GM12872 (cell line): ENCODE results near the gene TRIM62.

Experiments used
- TF ChIP-seq, protein P1 (sequence below): IDR thresholded peaks from 3 replicates; pipeline ENCODE4 v1.5.1; 2011; ENCODE audit warnings: low read depth, mild to moderate bottlenecking, low read length, moderate library complexity; ENCODE audit not compliant: insufficient read depth

Gene TRIM62

DNA sequence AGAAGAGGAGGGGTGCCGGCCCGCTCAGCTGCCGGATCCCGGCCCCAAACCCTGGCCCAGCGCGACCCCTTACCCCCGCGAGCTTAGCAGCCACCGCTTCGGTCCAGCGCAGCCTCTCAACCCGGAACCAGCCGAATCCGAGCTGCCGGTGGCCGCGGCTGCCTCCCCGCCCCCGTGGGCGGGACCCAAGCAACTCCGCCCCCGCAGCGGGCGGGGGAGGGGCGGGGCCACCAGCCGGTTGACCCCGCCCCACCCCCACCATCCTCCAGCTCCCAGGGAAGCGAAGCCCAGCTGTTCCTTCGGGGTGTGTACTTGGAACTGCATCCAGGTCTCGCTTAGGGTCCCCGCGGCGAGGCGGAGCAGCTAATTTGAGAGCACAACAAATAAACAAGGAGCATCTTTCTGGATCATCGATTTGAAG lies at the start of gene TRIM62:
TSS of gene TRIM62 (minus strand) at position 123 of the 421 bp plus-strand sequence. CDS start 611 bp downstream, outside the sequence.
- TF ChIP-seq, protein P1, sequence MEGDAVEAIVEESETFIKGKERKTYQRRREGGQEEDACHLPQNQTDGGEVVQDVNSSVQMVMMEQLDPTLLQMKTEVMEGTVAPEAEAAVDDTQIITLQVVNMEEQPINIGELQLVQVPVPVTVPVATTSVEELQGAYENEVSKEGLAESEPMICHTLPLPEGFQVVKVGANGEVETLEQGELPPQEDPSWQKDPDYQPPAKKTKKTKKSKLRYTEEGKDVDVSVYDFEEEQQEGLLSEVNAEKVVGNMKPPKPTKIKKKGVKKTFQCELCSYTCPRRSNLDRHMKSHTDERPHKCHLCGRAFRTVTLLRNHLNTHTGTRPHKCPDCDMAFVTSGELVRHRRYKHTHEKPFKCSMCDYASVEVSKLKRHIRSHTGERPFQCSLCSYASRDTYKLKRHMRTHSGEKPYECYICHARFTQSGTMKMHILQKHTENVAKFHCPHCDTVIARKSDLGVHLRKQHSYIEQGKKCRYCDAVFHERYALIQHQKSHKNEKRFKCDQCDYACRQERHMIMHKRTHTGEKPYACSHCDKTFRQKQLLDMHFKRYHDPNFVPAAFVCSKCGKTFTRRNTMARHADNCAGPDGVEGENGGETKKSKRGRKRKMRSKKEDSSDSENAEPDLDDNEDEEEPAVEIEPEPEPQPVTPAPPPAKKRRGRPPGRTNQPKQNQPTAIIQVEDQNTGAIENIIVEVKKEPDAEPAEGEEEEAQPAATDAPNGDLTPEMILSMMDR: no peak

DNA sequence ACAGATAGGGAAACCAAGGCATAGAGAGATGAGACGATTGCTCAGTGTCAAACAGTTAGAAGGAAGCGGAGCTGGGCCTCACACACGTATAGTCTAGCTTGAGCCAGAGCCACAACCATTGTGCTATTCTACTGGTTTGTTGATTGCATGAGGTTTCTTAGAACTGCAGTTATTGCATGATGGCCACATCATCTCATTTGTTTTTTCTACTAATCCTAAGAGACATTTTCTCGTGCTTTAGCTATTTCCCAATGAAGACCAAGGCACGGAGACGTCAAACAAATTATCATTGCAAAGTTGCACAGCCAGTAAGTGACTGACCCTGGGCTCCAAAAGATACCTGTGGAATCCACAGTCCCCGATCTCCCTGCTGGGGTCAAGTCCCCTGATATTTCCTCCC lies 49.3 kb upstream of the TRIM62 start:
- TF ChIP-seq, protein P1: no peak

DNA sequence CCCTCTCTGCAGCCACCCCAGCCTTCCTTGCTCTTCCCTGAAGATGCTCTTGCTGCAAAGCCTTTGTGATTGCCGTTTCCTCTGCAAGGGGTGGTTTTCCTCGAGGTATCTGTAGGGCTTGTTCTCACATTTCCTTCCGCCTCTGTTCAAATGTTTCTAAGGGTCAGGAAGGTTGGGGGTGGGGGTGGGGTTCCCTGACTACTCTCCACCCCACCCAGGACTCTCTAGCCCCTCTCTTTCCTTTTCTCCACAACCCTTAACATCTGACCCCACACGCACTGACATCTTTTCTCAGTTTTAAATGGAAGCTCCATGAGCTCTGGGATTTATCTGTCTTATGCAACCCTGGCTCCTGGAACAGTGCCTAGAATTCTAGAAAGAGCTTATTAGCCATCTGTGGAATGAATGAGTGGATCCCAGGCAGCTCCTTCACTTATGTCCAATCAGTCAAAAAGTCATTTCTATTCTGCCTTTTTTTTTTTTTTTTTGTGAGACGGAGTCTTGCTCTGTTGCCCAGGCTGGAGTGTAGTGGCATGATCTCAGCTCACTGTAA lies 47.2 kb upstream of the TRIM62 start:
- TF ChIP-seq, protein P1: no peak

DNA sequence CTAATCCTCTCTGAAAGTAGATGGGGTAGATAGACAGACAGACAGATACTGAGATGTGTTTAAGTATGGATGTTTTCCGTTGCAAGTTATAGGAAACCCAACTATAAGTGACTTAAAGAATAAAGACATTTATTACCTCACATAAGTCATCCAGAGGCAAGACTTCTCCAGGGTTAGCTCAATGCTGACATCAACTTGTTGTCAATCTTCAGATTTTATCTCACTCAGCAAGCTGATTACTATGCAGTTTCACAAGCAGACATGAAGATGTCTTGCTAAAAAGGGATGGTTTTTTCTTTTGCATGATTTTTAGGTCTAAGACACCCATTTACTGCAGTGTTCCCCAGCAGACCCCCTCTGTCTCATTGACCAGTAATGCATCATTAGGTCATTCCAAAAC lies 43.7 kb upstream of the TRIM62 start:
- TF ChIP-seq, protein P1: no peak

DNA sequence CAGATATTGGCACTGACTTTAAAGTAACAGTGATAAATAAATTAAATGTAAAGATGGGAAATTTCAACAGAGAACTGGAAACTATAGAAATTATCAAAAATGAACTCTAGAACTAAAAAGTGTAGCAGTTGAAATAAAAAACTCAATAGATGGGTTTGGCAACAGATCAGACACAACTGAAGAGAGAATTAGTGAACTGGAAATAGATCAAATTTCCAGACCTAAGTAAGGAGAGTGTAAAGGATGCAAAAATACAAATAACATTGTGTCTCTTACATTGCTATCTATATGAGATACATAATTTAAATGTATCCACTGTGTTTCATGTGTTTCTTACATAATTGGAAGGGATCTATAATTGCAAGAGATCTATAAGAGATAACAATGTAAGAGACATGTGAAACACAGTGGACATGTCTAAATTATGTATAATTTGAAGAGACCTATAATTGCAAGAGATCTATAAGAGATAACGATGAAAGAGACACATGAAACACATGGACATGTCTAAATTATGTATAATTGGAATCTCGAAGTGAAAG lies 42.4 kb upstream of the TRIM62 start:
- TF ChIP-seq, protein P1: no peak

DNA sequence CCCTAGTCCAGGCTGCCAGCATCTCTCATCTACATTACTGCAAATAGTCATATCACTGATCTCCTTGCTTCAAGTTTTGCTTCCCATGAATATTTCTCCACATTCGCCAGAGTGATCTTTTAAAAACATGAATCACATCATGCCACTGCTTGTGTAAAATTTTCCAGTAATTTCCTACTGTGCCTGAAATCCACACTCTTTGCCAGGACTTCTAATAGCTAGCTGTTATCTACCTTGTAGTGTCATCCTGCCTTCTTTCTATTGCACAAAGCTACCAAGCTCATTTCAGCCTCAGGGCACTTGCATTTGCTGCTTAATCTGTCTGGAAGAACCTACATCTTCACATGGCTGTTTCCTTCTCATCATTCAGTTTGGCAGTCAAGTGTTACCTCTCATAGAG lies 40.5 kb upstream of the TRIM62 start:
- TF ChIP-seq, protein P1: no peak

DNA sequence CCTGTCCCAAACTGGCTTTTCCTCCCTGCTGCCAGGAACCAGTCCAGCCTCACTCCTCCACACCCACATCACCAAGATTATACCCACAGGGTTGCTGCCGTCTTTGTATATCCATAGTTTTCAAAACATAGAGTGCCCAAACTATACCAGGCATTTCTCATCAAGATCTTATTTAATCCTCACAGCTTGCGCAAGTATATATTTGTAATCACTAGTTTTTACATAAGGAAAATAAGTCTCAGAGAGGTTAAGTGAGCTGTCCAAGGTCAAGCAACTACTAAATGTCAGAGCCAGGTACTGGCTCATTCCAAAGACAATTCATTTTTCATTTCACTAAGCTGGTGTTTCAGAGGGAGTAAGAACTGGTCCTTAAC lies 39.5 kb upstream of the TRIM62 start:
- TF ChIP-seq, protein P1: no peak
